Mucosa of descending colon (tissue), 3 donors: ENCODE results near the gene JADE1. TPM values are rescaled to one million over a fixed set of nuclear protein-coding genes. Genes with fewer than 3 reads are reported as not detected.

Experiments used
- ATAC-seq: fragments of 200-7000 bp; cut with Tn5 transposase; one replicate; pipeline ENCODE4 v1.9.1; 2020; ENCODE audit warnings: mild to moderate bottlenecking, moderate library complexity
- DNase-seq, 3 donors: peaks; one replicate each; pipeline ENCODE4 v3.0.0-alpha.2; 2020
- H3K36me3 ChIP-seq: fragments of 200-600 bp; one replicate; pipeline ENCODE4 v1.8.0; 2021; ENCODE audit warnings: low read depth, mild to moderate bottlenecking
- H3K4me1 ChIP-seq: fragments of 200-600 bp; one replicate; pipeline ENCODE4 v1.8.0; 2021; ENCODE audit warnings: low read depth, mild to moderate bottlenecking
- H3K4me3 ChIP-seq: fragments of 200-600 bp; one replicate; pipeline ENCODE4 v1.8.0; 2021; ENCODE audit warnings: mild to moderate bottlenecking
- H3K9me3 ChIP-seq: fragments of 200-600 bp; one replicate; pipeline ENCODE4 v1.8.0; 2021; ENCODE audit warnings: mild to moderate bottlenecking
- intact Hi-C, 2 donors: fragments of 100-400 bp; cut with DNase I in 1 of 2; cut with micrococcal nuclease in 1 of 2; formaldehyde crosslinking; loops; one replicate each; pipeline versions ENCODE4 v1.11.0 to v1.11.1; 2022; cut with DNase I, micrococcal nuclease
- total RNA-seq, 3 donors: library from RNA; stranded (reverse); fragmentation: NEBNext Ultra II Directional in 2 of 3; extraction: Animal tissue kit (Norgen Biotek cat#: 25700) in 2 of 3; gene quantifications; one replicate each; pipeline versions ENCODE4 v1.2.1 to v1.2.4, GENCODE V29; 2021 to 2023
- TF ChIP-seq, protein P1 (sequence below): fragments of 200-600 bp; IDR thresholded peaks from one replicate; pipeline ENCODE4 v1.8.0; 2022; ENCODE audit warnings: antibody characterized with exemption, mild to moderate bottlenecking
- donor health status: DM: no; HTN: no; CAD: no; lungs with moderate emphysema.
- donor health status: DM: no; HTN: no; CAD: no.
- donor health status: DM: no; HTN: yes; CAD: no.

JADE1 gene
- total RNA-seq, 3 donors from 2014 or later = 8.5 to 30.9 (median 10.8) TPM

DNA sequence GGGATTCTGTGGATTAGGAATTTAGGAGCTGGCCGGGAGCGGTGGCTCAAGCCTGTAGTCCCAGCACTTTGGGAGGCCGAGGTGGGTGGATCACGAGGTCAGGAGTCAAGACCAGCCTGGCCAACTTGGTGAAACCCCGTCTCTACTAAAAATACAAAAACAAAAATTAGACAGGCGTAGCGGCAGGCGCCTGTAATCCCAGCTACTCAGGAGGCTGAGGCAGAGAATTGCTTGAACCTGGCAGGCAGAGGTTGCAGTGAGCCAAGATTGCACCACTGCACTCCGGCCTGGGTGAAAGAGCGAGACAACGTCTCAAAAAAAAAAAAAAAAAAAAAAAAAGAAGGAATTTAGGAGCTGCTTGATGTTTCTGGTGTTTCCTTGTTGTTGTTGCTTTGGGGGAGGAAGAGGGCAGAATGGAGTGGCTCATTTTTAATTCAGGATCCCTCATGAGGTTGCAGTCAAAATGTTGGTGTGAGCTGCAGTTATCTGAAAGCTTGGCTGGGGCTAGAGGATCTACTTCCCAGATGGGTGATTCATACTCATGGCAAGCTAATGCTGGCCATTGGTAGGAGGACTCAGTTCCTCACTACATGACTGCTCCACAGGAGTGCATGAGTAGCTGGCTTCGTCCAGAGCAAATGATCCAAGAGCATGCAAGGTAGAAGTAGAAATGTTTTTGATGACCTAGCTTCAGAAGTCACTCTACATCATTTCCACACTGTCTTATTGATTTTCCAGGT, 26.5 kb upstream of the JADE1 start:
- TF ChIP-seq, protein P1, sequence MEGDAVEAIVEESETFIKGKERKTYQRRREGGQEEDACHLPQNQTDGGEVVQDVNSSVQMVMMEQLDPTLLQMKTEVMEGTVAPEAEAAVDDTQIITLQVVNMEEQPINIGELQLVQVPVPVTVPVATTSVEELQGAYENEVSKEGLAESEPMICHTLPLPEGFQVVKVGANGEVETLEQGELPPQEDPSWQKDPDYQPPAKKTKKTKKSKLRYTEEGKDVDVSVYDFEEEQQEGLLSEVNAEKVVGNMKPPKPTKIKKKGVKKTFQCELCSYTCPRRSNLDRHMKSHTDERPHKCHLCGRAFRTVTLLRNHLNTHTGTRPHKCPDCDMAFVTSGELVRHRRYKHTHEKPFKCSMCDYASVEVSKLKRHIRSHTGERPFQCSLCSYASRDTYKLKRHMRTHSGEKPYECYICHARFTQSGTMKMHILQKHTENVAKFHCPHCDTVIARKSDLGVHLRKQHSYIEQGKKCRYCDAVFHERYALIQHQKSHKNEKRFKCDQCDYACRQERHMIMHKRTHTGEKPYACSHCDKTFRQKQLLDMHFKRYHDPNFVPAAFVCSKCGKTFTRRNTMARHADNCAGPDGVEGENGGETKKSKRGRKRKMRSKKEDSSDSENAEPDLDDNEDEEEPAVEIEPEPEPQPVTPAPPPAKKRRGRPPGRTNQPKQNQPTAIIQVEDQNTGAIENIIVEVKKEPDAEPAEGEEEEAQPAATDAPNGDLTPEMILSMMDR = no peak
- ATAC-seq = no peak
- Histone ChIP-seq H3K4me1 (no peaks in the 10 kb centered on the region), H3K9me3 (no peaks in the 10 kb centered on the region), H3K4me3 (no peak overlapping the region), H3K36me3 (no peaks in the 10 kb centered on the region)
- DNase-seq = no peak
- intact Hi-C loops = no loop called here

DNA sequence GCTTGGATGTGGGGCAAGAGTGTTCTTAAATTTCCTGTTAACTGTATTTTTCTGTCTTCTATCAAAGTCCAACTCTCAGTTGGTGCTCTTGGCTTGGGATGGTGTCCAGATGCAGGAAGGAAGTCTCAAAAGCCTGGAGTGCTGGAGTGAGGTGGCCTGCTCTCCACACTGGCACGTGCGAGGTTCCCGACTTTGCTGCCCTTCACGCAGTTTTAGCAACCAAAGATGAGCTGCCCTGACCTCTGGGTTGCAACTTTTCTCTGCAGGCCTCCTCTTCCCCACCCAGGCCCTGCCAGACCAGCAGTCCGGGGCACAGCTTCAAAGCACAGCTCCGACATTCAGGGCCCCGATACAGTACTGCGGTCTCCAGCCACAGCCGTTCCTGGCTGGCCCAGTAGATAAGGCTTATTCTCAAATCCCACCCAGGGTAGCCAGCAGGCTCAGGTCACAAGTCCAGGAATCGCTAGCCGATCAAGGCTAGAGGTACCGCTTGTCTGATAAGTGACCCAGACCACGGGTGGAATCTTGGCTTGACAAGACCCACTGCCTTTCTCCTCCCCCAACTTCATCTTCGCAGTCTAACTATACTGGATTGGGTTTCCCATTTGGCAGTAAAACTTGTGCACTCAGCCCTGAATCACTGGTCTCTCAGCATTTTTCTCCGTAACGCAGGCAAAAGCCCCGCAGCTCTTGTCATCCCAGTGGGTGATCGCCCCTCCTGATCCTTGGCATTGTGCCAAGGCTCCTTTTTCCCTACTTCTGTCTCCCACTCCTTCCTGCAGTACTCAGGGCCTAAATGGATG, 21.8 kb upstream of the JADE1 start:
- Histone ChIP-seq H3K4me1 (no peaks in the 10 kb centered on the region), H3K4me3 (no peak overlapping the region), H3K9me3 (no peaks in the 10 kb centered on the region), H3K36me3 (no peaks in the 10 kb centered on the region)
- ATAC-seq (no peak), DNase-seq (no peak)
- TF ChIP-seq, protein P1 = no peak
- intact Hi-C loops = no loop called here

DNA sequence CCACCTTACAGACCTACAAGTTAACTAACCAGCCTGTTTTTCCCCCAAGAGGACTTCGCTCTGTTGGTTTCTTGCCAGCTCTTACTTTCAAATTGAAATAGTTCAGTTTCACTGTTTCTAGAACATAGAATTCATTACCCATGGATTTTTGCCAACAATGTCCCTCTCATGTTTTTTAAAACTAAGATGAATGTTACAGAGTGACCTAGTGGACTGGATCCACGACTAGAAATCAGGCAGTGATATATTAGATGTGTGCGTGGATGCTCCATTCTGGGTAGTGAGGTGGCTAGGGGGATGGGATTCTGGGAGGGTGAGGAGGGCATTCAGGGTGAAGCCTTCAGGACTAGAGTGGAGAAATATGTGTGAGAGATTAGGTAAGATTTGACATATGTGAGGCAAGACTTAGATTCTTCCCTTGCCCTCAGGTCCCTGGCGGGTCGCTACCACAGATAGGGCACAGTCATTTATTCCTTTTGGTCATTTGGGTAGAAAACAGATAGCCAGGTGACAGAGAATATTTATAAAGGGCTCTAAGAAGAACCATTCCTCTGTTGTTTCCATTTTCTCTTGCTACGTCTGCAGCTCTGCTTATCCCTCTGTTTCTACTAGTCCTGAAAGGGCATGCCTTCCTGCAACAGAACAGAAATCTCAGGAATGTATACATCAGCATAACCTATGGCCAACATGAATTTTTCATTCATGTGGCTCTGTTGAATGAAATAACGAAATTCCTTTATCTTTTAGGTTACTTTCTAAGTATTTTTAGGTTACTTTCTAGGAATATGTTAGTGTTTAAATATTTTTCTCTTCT, 15.4 kb upstream of the JADE1 start:
- DNase-seq (no peak), ATAC-seq (no peak)
- Histone ChIP-seq H3K4me3 (no peak overlapping the region), H3K9me3 (no peaks in the 10 kb centered on the region), H3K4me1 (no peaks in the 10 kb centered on the region), H3K36me3 (no peaks in the 10 kb centered on the region)
- intact Hi-C loops = no loop called here
- TF ChIP-seq, protein P1 = no peak

DNA sequence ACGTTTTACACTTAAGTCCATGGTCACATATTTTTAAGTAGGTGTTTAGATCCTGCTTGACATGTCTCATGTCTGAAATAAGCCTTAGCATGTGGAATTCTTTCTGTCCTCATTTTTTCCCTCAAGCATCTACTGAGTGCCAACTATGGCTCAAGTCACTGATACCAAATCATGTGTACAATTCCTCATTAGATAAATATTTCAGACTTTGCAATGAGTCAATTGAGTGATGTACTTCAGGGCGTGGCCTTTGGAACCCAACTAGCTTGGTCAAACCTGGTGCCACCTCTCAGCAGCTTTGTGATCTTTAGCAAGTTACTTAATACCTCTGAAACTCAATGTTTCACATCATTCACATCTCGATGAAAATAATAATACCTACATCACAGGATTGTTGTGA, 12.6 kb upstream of the JADE1 start:
- TF ChIP-seq, protein P1 = no peak
- DNase-seq (no peak), ATAC-seq (no peak)
- no peak overlapping the region for H3K4me3 ChIP-seq
- H3K9me3 ChIP-seq = no peaks in the 10 kb centered on the region
- peaks cover 6% of the 10 kb centered on the region for H3K4me1 ChIP-seq
- intact Hi-C loops = no loop called here
- H3K36me3 ChIP-seq = no peaks in the 10 kb centered on the region

DNA sequence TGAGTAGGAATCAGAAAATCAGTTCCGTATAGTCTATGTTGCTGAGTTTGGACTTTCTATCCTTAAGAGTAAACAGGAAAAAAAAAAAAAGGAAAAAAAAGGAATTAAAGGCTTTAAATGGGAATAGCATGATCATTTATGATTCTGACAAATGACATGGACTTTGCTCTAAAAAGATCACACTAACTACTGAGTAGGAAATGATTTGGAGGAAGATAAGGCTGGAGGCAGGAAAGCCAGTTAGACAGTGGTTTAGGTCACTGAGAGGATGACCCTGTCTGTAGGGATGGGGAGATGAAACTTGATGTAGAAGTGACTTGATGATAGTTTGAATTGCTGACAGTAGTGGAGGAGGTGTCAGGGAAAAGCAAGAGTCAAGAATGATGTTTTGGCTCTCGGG, 9.2 kb upstream of the JADE1 start:
- peak; percentile 81 for ATAC-seq

More for the DNA sequence above, 9.2 kb upstream of the JADE1 start:
- intact Hi-C loops = loop anchor here in 1 of 2 donors (10.0 kb wide), 1 partner anchor 235 kb away; no protein-coding TSS in a partner anchor
- Histone ChIP-seq H3K4me3 (no peak overlapping the region), H3K4me1 (peaks cover 6% of the 10 kb centered on the region), H3K36me3 (no peaks in the 10 kb centered on the region), H3K9me3 (no peaks in the 10 kb centered on the region)
- DNase-seq = no peak
- TF ChIP-seq, protein P1 = no peak
